ENCODE results near the gene SLC49A3. TPM values are rescaled to one million over a fixed set of nuclear protein-coding genes. Genes with fewer than 3 reads are reported as not detected.
A peak's percentile ranks its signal among the peaks of the same experiment; 100 is the strongest.

SLC49A3 gene
- total RNA-seq, 2 donors from 2014 or later, result 15.1 to 16.4 TPM

DNA sequence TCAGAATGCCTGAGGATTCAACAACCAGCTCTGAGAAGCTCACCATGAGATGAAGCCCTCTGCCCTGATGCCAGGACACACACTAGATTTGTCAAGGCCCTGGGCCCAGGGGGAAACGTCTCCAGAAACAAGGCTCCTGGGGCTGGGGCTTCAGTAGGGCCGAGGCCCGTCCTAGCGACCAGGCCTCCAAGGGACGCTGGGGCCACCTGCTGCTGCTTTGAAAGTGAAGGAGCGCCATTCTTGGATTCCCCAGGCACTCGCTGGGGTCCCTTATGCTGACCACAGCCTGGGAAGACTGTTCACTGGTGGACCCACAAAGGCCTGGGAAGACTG, 39.7 kb downstream of the SLC49A3 start:
- H3K4me3 Mint-ChIP-seq, result no peak overlapping the region
- Histone ChIP-seq H3K27me3 (ENCODE audit: control insufficient read depth, insufficient read depth, low read length, poor library complexity, severe bottlenecking) (no peaks in the 10 kb centered on the region), H3K27ac (ENCODE audit: low read depth, low read length) (no peak overlapping the region), H3K36me3 (ENCODE audit: control insufficient read depth, insufficient read depth, low read length) (no peaks in the 10 kb centered on the region), H3K4me3 (ENCODE audit: low read length) (no peak overlapping the region), H3K9ac (ENCODE audit: extremely low read depth, low read length, poor library complexity, severe bottlenecking) (no peak overlapping the region), H3K9me3 (ENCODE audit: control insufficient read depth, low read length) (no peaks in the 10 kb centered on the region), H3K4me1 (ENCODE audit: control insufficient read depth, insufficient read depth, low read length) (no peaks in the 10 kb centered on the region)
- DNase-seq, result no peak
- H3K36me3 Mint-ChIP-seq (ENCODE audit: low read depth), result no peaks in the 10 kb centered on the region
- H3K9me3 Mint-ChIP-seq, result no peaks in the 10 kb centered on the region
- no peaks in the 10 kb centered on the region for H3K4me1 Mint-ChIP-seq
- TF ChIP-seq, protein P1, sequence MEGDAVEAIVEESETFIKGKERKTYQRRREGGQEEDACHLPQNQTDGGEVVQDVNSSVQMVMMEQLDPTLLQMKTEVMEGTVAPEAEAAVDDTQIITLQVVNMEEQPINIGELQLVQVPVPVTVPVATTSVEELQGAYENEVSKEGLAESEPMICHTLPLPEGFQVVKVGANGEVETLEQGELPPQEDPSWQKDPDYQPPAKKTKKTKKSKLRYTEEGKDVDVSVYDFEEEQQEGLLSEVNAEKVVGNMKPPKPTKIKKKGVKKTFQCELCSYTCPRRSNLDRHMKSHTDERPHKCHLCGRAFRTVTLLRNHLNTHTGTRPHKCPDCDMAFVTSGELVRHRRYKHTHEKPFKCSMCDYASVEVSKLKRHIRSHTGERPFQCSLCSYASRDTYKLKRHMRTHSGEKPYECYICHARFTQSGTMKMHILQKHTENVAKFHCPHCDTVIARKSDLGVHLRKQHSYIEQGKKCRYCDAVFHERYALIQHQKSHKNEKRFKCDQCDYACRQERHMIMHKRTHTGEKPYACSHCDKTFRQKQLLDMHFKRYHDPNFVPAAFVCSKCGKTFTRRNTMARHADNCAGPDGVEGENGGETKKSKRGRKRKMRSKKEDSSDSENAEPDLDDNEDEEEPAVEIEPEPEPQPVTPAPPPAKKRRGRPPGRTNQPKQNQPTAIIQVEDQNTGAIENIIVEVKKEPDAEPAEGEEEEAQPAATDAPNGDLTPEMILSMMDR (conservative IDR thresholded peaks at IDR 0.05), result no peak
- no peak overlapping the region for H3K27ac Mint-ChIP-seq
- no peaks in the 10 kb centered on the region for H3K27me3 Mint-ChIP-seq (ENCODE audit: insufficient read depth)
- WGBS, 2 experiments (ENCODE audit: insufficient coverage in 1 of 2, insufficient read length in 1 of 2), result 89 to 91% methylated on average over 6 to 7 of the region's 7 CpGs

DNA sequence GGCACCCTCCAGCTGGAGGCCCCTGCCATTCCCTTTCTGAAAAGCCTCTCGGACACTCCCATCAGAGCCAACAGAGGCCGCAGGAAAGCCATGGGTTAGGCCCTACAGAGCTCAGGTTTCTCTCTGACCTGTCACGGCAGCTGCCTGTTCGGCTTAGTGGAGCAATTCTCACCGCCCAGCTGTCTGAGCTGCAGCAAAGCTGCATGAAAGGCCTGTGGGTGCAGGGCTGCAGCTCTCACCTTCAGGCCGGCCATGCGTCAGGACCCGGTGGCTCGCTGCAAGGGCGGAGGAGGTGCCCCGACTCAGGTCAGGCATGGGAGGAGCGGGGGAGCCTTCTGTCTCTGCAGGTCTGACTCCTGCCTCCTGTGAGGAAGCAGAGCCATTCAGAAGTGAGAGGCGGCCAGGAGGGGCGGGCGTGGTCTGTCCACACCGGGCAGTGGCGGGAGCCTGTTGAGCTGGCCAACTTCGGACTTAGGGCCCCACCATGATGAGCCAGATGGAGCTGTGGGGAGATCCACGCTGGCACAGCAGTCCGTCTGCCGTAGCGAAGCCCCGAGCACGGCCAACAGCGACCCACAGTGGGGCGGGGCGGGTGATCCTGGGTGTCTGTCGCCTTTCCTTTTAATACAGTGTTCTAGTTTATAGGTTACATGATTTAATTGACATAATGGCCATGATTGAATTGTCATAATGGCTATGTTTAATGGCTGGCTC, 40.2 kb downstream of the SLC49A3 start:
- 84 to 85% methylated on average over 17 to 28 of the region's 28 CpGs for WGBS, 2 experiments (ENCODE audit: insufficient coverage in 1 of 2, insufficient read length in 1 of 2)
- no peaks in the 10 kb centered on the region for H3K4me1 ChIP-seq (ENCODE audit: control insufficient read depth, insufficient read depth, low read length)
- no peak overlapping the region for H3K27ac Mint-ChIP-seq

DNA sequence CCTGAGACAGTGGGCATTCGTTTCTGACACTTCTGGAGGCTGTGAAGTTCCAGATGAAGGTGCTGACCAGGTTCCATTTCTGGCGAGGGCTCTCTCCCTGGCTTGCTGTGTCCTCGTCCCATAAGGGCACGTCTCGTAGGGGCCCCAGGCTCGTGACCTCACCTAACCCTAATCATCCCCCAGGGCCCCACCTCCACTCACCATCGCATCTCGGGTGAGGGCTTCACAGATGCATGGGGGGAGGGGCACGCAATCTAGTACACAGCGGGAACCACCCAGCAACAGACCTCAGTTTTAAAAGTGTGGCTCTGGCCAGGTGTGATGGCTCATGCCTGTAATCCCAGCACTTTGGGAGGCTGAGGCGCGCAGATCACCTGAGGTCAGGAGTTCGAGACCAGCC, 41.5 kb downstream of the SLC49A3 start:
- TF ChIP-seq, protein P1 (conservative IDR thresholded peaks at IDR 0.05), result no peak
- Histone ChIP-seq H3K9me3 (ENCODE audit: control insufficient read depth, low read length) (no peaks in the 10 kb centered on the region), H3K9ac (ENCODE audit: extremely low read depth, low read length, poor library complexity, severe bottlenecking) (no peak overlapping the region), H3K4me3 (ENCODE audit: low read length) (no peak overlapping the region), H3K36me3 (ENCODE audit: control insufficient read depth, insufficient read depth, low read length) (no peaks in the 10 kb centered on the region), H3K27ac (ENCODE audit: low read depth, low read length) (no peak overlapping the region), H3K27me3 (ENCODE audit: control insufficient read depth, insufficient read depth, low read length, poor library complexity, severe bottlenecking) (no peaks in the 10 kb centered on the region), H3K4me1 (ENCODE audit: control insufficient read depth, insufficient read depth, low read length) (no peaks in the 10 kb centered on the region)
- Mint-ChIP-seq H3K36me3 (ENCODE audit: low read depth) (no peaks in the 10 kb centered on the region), H3K27me3 (ENCODE audit: insufficient read depth) (no peaks in the 10 kb centered on the region), H3K4me3 (no peak overlapping the region), H3K4me1 (no peaks in the 10 kb centered on the region), H3K27ac (no peak overlapping the region), H3K9me3 (peaks cover 4% of the 10 kb centered on the region)
- 82 to 89% methylated on average over 6 to 13 of the region's 13 CpGs for WGBS, 2 experiments (ENCODE audit: insufficient coverage in 1 of 2, insufficient read length in 1 of 2)
- DNase-seq, result peak; percentile 41

More for the DNA sequence above, 40.2 kb downstream of the SLC49A3 start:
- Histone ChIP-seq H3K36me3 (ENCODE audit: control insufficient read depth, insufficient read depth, low read length) (no peaks in the 10 kb centered on the region), H3K27ac (ENCODE audit: low read depth, low read length) (no peak overlapping the region), H3K9ac (ENCODE audit: extremely low read depth, low read length, poor library complexity, severe bottlenecking) (no peak overlapping the region), H3K4me3 (ENCODE audit: low read length) (no peak overlapping the region), H3K27me3 (ENCODE audit: control insufficient read depth, insufficient read depth, low read length, poor library complexity, severe bottlenecking) (no peaks in the 10 kb centered on the region), H3K9me3 (ENCODE audit: control insufficient read depth, low read length) (no peaks in the 10 kb centered on the region)
- no peak overlapping the region for H3K4me3 Mint-ChIP-seq
- H3K9me3 Mint-ChIP-seq, result no peaks in the 10 kb centered on the region
- no peaks in the 10 kb centered on the region for H3K4me1 Mint-ChIP-seq
- peak; percentile 68 for DNase-seq
- TF ChIP-seq, protein P1 (conservative IDR thresholded peaks at IDR 0.05), result no peak
- no peaks in the 10 kb centered on the region for H3K36me3 Mint-ChIP-seq (ENCODE audit: low read depth)
- no peaks in the 10 kb centered on the region for H3K27me3 Mint-ChIP-seq (ENCODE audit: insufficient read depth)
